ENCODE measurements around the gene SDHAF3. TPM values are rescaled to one million over a fixed set of nuclear protein-coding genes. Genes with fewer than 3 reads are reported as not detected.

Gene SDHAF3
- total and polyA plus RNA-seq, 10 of the 15 experiments (the other 5 are each of a cell fraction or from before 2014, with no cell fraction given), result 24.3 to 124 (median 63.5) TPM

DNA sequence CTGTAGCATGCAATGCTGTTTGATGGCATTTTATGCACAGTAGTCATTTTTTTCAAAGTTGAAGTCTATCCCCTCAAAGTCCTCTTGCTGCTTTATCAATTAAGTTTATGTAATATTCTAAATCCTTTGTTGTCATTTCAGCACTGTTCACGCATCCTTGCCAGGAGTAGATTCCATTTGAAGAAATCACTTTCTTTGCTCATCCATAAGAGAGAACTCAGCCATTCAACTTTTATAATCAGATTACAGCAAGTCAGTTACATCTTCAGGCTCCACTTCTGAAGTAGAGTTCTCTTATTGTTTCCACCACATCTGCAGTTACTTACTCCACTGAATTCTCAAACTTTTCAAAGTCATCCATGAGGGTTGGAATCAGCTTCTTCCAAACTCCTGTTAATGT, 32.3 kb downstream of the SDHAF3 start:
- SMC1A ChIA-PET (ENCODE audit: uncharacterized antibody, unreplicated experiment), result no interaction called here
- 100% methylated on average over 1 of the region's 1 CpG for WGBS (ENCODE audit: insufficient coverage, insufficient replicate concordance, low lambda C conversion rate, missing lambda C conversion rate)
- in situ Hi-C loops (cut with MboI) (no loop called here), intact Hi-C loops (cut with micrococcal nuclease; ENCODE audit: unreplicated experiment) (no loop called here)
- POLR2A ChIA-PET, result no interaction called here
- Histone ChIP-seq H3K4me2 (ENCODE audit: control insufficient read depth, insufficient read depth) (no peak overlapping the region), H3K27ac (ENCODE audit: control insufficient read depth, insufficient read depth) (no peak overlapping the region), H3K4me3 (no peak overlapping the region), H3K9ac (ENCODE audit: control insufficient read depth, insufficient read depth, low read length) (no peak overlapping the region), H3K27me3 (replicated peaks in 1 of 2; ENCODE audit: control insufficient read depth in 2 of 2, insufficient read depth in 2 of 2, low read length in 1 of 2) (no peaks in the 10 kb centered on the region), H4K20me1 (ENCODE audit: control insufficient read depth, insufficient read depth) (no peaks in the 10 kb centered on the region), H3K79me2 (ENCODE audit: control insufficient read depth, insufficient read depth, low read length) (no peaks in the 10 kb centered on the region), H3K36me3 (ENCODE audit: control insufficient read depth in 2 of 2, insufficient read depth in 2 of 2, low read length in 1 of 2) (no peaks in the 10 kb centered on the region; a peak in 1 of 4 replicates), H3K9me3 (replicated peaks; ENCODE audit: control insufficient read depth, insufficient read depth, low read length) (no peaks in the 10 kb centered on the region), H3K4me1 (ENCODE audit: control insufficient read depth, insufficient read depth, low read length) (no peaks in the 10 kb centered on the region), H2AFZ (ENCODE audit: control insufficient read depth, low read depth, low read length) (no peak overlapping the region)
- no peak for DNase-seq (ENCODE audit: low read depth, low spot score)
- TF ChIP-seq TBL1XR1 (IDR thresholded peaks at IDR 0.05; ENCODE audit: low read depth, low read length), result no peak
- TF ChIP-seq, protein P1, sequence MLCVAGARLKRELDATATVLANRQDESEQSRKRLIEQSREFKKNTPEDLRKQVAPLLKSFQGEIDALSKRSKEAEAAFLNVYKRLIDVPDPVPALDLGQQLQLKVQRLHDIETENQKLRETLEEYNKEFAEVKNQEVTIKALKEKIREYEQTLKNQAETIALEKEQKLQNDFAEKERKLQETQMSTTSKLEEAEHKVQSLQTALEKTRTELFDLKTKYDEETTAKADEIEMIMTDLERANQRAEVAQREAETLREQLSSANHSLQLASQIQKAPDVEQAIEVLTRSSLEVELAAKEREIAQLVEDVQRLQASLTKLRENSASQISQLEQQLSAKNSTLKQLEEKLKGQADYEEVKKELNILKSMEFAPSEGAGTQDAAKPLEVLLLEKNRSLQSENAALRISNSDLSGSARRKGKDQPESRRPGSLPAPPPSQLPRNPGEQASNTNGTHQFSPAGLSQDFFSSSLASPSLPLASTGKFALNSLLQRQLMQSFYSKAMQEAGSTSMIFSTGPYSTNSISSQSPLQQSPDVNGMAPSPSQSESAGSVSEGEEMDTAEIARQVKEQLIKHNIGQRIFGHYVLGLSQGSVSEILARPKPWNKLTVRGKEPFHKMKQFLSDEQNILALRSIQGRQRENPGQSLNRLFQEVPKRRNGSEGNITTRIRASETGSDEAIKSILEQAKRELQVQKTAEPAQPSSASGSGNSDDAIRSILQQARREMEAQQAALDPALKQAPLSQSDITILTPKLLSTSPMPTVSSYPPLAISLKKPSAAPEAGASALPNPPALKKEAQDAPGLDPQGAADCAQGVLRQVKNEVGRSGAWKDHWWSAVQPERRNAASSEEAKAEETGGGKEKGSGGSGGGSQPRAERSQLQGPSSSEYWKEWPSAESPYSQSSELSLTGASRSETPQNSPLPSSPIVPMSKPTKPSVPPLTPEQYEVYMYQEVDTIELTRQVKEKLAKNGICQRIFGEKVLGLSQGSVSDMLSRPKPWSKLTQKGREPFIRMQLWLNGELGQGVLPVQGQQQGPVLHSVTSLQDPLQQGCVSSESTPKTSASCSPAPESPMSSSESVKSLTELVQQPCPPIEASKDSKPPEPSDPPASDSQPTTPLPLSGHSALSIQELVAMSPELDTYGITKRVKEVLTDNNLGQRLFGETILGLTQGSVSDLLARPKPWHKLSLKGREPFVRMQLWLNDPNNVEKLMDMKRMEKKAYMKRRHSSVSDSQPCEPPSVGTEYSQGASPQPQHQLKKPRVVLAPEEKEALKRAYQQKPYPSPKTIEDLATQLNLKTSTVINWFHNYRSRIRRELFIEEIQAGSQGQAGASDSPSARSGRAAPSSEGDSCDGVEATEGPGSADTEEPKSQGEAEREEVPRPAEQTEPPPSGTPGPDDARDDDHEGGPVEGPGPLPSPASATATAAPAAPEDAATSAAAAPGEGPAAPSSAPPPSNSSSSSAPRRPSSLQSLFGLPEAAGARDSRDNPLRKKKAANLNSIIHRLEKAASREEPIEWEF (IDR thresholded peaks at IDR 0.05; ENCODE audit: insufficient replicate concordance, low read depth, low read length), result no peak
- TF ChIP-seq KAT2A (conservative IDR thresholded peaks at IDR 0.05; ENCODE audit: control insufficient read depth, low read depth, low read length), result no peak
- TF ChIP-seq BACH1 (IDR thresholded peaks at IDR 0.05; ENCODE audit: borderline replicate concordance), result no peak
- no peak for TF ChIP-seq NFIC (IDR thresholded peaks at IDR 0.05; ENCODE audit: low read depth, low read length)
- no peak for TF ChIP-seq JUNB (IDR thresholded peaks at IDR 0.05)
- no peak for TF ChIP-seq MEF2B (IDR thresholded peaks at IDR 0.05; ENCODE audit: partially characterized antibody, poor library complexity, severe bottlenecking)
- TF ChIP-seq, protein P2, sequence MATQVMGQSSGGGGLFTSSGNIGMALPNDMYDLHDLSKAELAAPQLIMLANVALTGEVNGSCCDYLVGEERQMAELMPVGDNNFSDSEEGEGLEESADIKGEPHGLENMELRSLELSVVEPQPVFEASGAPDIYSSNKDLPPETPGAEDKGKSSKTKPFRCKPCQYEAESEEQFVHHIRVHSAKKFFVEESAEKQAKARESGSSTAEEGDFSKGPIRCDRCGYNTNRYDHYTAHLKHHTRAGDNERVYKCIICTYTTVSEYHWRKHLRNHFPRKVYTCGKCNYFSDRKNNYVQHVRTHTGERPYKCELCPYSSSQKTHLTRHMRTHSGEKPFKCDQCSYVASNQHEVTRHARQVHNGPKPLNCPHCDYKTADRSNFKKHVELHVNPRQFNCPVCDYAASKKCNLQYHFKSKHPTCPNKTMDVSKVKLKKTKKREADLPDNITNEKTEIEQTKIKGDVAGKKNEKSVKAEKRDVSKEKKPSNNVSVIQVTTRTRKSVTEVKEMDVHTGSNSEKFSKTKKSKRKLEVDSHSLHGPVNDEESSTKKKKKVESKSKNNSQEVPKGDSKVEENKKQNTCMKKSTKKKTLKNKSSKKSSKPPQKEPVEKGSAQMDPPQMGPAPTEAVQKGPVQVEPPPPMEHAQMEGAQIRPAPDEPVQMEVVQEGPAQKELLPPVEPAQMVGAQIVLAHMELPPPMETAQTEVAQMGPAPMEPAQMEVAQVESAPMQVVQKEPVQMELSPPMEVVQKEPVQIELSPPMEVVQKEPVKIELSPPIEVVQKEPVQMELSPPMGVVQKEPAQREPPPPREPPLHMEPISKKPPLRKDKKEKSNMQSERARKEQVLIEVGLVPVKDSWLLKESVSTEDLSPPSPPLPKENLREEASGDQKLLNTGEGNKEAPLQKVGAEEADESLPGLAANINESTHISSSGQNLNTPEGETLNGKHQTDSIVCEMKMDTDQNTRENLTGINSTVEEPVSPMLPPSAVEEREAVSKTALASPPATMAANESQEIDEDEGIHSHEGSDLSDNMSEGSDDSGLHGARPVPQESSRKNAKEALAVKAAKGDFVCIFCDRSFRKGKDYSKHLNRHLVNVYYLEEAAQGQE (IDR thresholded peaks at IDR 0.05; ENCODE audit: low read depth, low read length), result no peak
- RAD21 ChIA-PET (ENCODE audit: unreplicated experiment), result no interaction called here
- FAIRE-seq, result no peak
- CTCF ChIA-PET, result interaction anchor here (1.0 to 1.8 kb wide), 3 partner anchors 10 to 29 kb away, joined by 3 to 10 read pairs (median 3); no protein-coding TSS in a partner anchor
- no TSS peak for BruUV-seq (replicated peaks)
- no peak for ATAC-seq

Measured in GM12878 (cell line).